ENCODE measurements around the gene FAHD1. TPM values are rescaled to one million over a fixed set of nuclear protein-coding genes. Genes with fewer than 3 reads are reported as not detected.

The FAHD1 gene
- total and polyA plus RNA-seq, 9 of the 15 experiments (the other 6 are each of a cell fraction or from before 2014, with no cell fraction given) = 2.2 to 20.9 (median 10.7) TPM

- BruUV-seq (replicated peaks) = no TSS peak
- Histone ChIP-seq H3K9me3 (replicated peaks; ENCODE audit: control insufficient read depth, insufficient read depth, low read depth, low read length) (no peaks in the 10 kb centered on the region), H2AFZ (ENCODE audit: low read depth, low read length) (no peak overlapping the region), H3K79me2 (ENCODE audit: control insufficient read depth, insufficient read depth, low read length) (no peaks in the 10 kb centered on the region), H3K36me3 (ENCODE audit: control insufficient read depth, insufficient read depth, low read length) (peaks cover 51% of the 10 kb centered on the region; the same call in 2 of the 3 replicates), H3K9ac (ENCODE audit: insufficient read depth in 1 of 2, low read depth in 2 of 2, low read length in 2 of 2) (no peak overlapping the region), H3K4me3 (no peak overlapping the region), H4K20me1 (replicated peaks; ENCODE audit: control insufficient read depth, insufficient read depth, low read length) (no peaks in the 10 kb centered on the region), H3K9me1 (ENCODE audit: control insufficient read depth, insufficient read depth, low read length) (peaks cover 4% of the 10 kb centered on the region), H3K27me3 (ENCODE audit: control insufficient read depth in 2 of 2, insufficient read depth in 2 of 2, low read length in 2 of 2) (no peaks in the 10 kb centered on the region), H3K4me1 (replicated peaks in 1 of 2; ENCODE audit: control insufficient read depth in 2 of 2, insufficient read depth in 2 of 2, low read length in 2 of 2) (no peaks in the 10 kb centered on the region; a peak in 1 of 5 replicates), H3K27ac (ENCODE audit: extremely low read depth, low read depth, low read length) (no peak overlapping the region), H3K4me2 (ENCODE audit: insufficient read depth, low read length) (no peak overlapping the region)
- intact Hi-C loops (cut with micrococcal nuclease) (no loop called here), in situ Hi-C loops (cut with MboI) (no loop called here)
- no peak for DNase-seq (ENCODE audit: extremely low read depth in 1 of 4, low spot score in 3 of 4)
- CTCF ChIA-PET (ENCODE audit: low intra/inter-chr PET ratio) = no interaction called here
- no peak for ATAC-seq
- 75% methylated on average over 1 of the region's 1 CpG for WGBS (ENCODE audit: insufficient coverage, low coverage, missing lambda C conversion rate)
- POLR2A ChIA-PET = interaction anchor here (1.1 to 1.7 kb wide), 3 partner anchors 9 to 19 kb away, joined by 3 to 5 read pairs (median 3); partner anchors contain the start of gene FAHD1
- no peak for FAIRE-seq
- TF ChIP-seq FOXJ3 (CRISPR knock-in tag; IDR thresholded peaks at IDR 0.05) (no peak), HDAC3 (IDR thresholded peaks at IDR 0.05; ENCODE audit: borderline replicate concordance, partially characterized antibody) (no peak), EHMT2 (IDR thresholded peaks at IDR 0.05) (no peak), ELF1 (tag; IDR thresholded peaks at IDR 0.05) (no peak), NR0B1 (IDR thresholded peaks at IDR 0.05; ENCODE audit: partially characterized antibody) (no peak), SNRNP70 (optimal IDR thresholded peaks at IDR 0.05; ENCODE audit: low read depth, low read length) (no peak), SMARCA4 (IDR thresholded peaks at IDR 0.05) (no peak), E2F8 (IDR thresholded peaks at IDR 0.05; ENCODE audit: low read depth, partially characterized antibody) (no peak), ZNF507 (tag; conservative IDR thresholded peaks at IDR 0.05) (no peak), GATAD2B (IDR thresholded peaks at IDR 0.05; ENCODE audit: borderline replicate concordance) (no peak), MTF1 (CRISPR knock-in tag; IDR thresholded peaks at IDR 0.05; ENCODE audit: borderline replicate concordance) (no peak), ZNF398 (CRISPR knock-in tag; IDR thresholded peaks at IDR 0.05) (no peak), HDGF (IDR thresholded peaks at IDR 0.05) (no peak)
- TF ChIP-seq, protein P1, sequence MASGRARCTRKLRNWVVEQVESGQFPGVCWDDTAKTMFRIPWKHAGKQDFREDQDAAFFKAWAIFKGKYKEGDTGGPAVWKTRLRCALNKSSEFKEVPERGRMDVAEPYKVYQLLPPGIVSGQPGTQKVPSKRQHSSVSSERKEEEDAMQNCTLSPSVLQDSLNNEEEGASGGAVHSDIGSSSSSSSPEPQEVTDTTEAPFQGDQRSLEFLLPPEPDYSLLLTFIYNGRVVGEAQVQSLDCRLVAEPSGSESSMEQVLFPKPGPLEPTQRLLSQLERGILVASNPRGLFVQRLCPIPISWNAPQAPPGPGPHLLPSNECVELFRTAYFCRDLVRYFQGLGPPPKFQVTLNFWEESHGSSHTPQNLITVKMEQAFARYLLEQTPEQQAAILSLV (tag; IDR thresholded peaks at IDR 0.05) = no peak
Measured at GRCh38 chr16:1846416-1846815, 19.4 kb downstream of the FAHD1 start.

Data from K562 (cell line).